WTC11 (cell line): ENCODE data around the gene SP140.

Experiments
- CBFB ChIP-seq: sonication (generic); formaldehyde crosslinking; IDR thresholded peaks from 2 replicates; pipeline ENCODE4 v1.8.1; 2022; ENCODE audit warnings: mild to moderate bottlenecking, low read depth, missing genetic modification reagents
- ELF4 ChIP-seq: sonication (generic); formaldehyde crosslinking; IDR thresholded peaks from 2 replicates; pipeline ENCODE4 v1.8.1; 2022; ENCODE audit warnings: low read depth, mild to moderate bottlenecking, moderate library complexity, missing genetic modification reagents
- ETV6 ChIP-seq: sonication (generic); formaldehyde crosslinking; IDR thresholded peaks from 2 replicates; pipeline ENCODE4 v1.8.1; 2022; ENCODE audit warnings: mild to moderate bottlenecking, missing genetic modification reagents
- GTF2I ChIP-seq: fragments of 250-450 bp; sonication (Bioruptor Pico); conservative IDR thresholded peaks from 2 replicates; pipeline ENCODE4 v1.4.0; 2021; ENCODE audit warnings: mild to moderate bottlenecking
- HMGA2 ChIP-seq: fragments of 250-450 bp; sonication (Bioruptor Pico); IDR thresholded peaks from 2 replicates; pipeline ENCODE4 v1.4.0; 2021; ENCODE audit warnings: mild to moderate bottlenecking, moderate library complexity
- NFYB ChIP-seq: sonication (generic); formaldehyde crosslinking; conservative IDR thresholded peaks from 2 replicates; pipeline ENCODE4 v1.8.0; 2022; ENCODE audit warnings: low read depth, missing genetic modification reagents
- SMAD4 ChIP-seq: sonication (generic); formaldehyde crosslinking; IDR thresholded peaks from 2 replicates; pipeline ENCODE4 v1.8.0; 2022; ENCODE audit warnings: mild to moderate bottlenecking, missing genetic modification reagents
- ZNF121 ChIP-seq: sonication (generic); formaldehyde crosslinking; IDR thresholded peaks from 2 replicates; pipeline ENCODE4 v1.8.0; 2023; ENCODE audit warnings: missing genetic modification reagents
- ZNF416 ChIP-seq: fragments of 250-450 bp; sonication (Bioruptor Pico); IDR thresholded peaks from 2 replicates; pipeline ENCODE4 v1.9.0; 2021; ENCODE audit warnings: mild to moderate bottlenecking, inconsistent platforms
- TF ChIP-seq, protein P1 (sequence below): sonication (generic); formaldehyde crosslinking; IDR thresholded peaks from 2 replicates; pipeline ENCODE4 v1.8.1; 2023; ENCODE audit warnings: mild to moderate bottlenecking, missing genetic modification reagents, moderate library complexity
- TF ChIP-seq, protein P2 (sequence below): sonication (generic); formaldehyde crosslinking; IDR thresholded peaks from 2 replicates; pipeline ENCODE4 v1.8.0; 2022; ENCODE audit warnings: mild to moderate bottlenecking, missing genetic modification reagents
- TF ChIP-seq, protein P3 (sequence below): fragments of 200-600 bp; IDR thresholded peaks from 2 replicates; pipeline ENCODE4 v1.8.0; 2022; ENCODE audit warnings: antibody characterized with exemption
- TF ChIP-seq, protein P4 (sequence below): sonication (generic); formaldehyde crosslinking; IDR thresholded peaks from 2 replicates; pipeline ENCODE4 v1.8.1; 2022; ENCODE audit warnings: missing genetic modification reagents, borderline replicate concordance
- TF ChIP-seq, protein P5 (sequence below): sonication (generic); formaldehyde crosslinking; IDR thresholded peaks from 2 replicates; pipeline ENCODE4 v1.8.1; 2022; ENCODE audit warnings: low read depth, mild to moderate bottlenecking, moderate library complexity, missing genetic modification reagents, borderline replicate concordance

DNA sequence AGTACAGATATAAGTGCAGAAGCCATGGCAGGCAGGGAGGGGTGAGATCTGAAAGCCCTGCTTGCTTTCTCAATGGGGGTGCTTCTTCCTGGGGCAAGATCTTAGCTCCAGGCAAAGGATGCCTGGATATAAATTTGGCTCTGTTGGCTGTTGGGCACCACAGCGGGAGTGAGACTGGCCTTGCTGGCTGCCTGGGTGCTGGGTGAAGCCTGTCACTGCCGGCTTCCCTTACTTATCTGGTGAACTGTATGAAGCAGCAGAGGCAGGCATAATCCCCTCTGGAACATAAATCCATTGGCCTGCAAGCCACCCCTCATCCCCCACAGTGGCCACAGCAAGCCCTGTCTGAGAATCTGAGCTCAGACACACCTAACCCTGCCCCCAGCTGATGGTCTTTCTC lies 74.1 kb downstream of the SP140 start:
- TF ChIP-seq SMAD4 (CRISPR knock-in tag): no peak
- TF ChIP-seq HMGA2 (CRISPR knock-in tag): no peak
- no peak for TF ChIP-seq ETV6 (CRISPR knock-in tag)
- no peak for TF ChIP-seq ZNF416 (CRISPR knock-in tag)
- TF ChIP-seq, protein P1, sequence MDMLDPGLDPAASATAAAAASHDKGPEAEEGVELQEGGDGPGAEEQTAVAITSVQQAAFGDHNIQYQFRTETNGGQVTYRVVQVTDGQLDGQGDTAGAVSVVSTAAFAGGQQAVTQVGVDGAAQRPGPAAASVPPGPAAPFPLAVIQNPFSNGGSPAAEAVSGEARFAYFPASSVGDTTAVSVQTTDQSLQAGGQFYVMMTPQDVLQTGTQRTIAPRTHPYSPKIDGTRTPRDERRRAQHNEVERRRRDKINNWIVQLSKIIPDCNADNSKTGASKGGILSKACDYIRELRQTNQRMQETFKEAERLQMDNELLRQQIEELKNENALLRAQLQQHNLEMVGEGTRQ: no peak
- no peak for TF ChIP-seq CBFB (CRISPR knock-in tag)
- no peak for TF ChIP-seq GTF2I
- TF ChIP-seq NFYB (CRISPR knock-in tag): no peak
- TF ChIP-seq, protein P2, sequence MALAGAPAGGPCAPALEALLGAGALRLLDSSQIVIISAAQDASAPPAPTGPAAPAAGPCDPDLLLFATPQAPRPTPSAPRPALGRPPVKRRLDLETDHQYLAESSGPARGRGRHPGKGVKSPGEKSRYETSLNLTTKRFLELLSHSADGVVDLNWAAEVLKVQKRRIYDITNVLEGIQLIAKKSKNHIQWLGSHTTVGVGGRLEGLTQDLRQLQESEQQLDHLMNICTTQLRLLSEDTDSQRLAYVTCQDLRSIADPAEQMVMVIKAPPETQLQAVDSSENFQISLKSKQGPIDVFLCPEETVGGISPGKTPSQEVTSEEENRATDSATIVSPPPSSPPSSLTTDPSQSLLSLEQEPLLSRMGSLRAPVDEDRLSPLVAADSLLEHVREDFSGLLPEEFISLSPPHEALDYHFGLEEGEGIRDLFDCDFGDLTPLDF (CRISPR knock-in tag): no peak
- TF ChIP-seq, protein P3, sequence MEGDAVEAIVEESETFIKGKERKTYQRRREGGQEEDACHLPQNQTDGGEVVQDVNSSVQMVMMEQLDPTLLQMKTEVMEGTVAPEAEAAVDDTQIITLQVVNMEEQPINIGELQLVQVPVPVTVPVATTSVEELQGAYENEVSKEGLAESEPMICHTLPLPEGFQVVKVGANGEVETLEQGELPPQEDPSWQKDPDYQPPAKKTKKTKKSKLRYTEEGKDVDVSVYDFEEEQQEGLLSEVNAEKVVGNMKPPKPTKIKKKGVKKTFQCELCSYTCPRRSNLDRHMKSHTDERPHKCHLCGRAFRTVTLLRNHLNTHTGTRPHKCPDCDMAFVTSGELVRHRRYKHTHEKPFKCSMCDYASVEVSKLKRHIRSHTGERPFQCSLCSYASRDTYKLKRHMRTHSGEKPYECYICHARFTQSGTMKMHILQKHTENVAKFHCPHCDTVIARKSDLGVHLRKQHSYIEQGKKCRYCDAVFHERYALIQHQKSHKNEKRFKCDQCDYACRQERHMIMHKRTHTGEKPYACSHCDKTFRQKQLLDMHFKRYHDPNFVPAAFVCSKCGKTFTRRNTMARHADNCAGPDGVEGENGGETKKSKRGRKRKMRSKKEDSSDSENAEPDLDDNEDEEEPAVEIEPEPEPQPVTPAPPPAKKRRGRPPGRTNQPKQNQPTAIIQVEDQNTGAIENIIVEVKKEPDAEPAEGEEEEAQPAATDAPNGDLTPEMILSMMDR: no peak
- TF ChIP-seq, protein P4, sequence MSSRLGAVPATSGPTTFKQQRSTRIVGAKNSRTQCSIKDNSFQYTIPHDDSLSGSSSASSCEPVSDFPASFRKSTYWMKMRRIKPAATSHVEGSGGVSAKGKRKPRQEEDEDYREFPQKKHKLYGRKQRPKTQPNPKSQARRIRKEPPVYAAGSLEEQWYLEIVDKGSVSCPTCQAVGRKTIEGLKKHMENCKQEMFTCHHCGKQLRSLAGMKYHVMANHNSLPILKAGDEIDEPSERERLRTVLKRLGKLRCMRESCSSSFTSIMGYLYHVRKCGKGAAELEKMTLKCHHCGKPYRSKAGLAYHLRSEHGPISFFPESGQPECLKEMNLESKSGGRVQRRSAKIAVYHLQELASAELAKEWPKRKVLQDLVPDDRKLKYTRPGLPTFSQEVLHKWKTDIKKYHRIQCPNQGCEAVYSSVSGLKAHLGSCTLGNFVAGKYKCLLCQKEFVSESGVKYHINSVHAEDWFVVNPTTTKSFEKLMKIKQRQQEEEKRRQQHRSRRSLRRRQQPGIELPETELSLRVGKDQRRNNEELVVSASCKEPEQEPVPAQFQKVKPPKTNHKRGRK (CRISPR knock-in tag): no peak
- TF ChIP-seq, protein P5, sequence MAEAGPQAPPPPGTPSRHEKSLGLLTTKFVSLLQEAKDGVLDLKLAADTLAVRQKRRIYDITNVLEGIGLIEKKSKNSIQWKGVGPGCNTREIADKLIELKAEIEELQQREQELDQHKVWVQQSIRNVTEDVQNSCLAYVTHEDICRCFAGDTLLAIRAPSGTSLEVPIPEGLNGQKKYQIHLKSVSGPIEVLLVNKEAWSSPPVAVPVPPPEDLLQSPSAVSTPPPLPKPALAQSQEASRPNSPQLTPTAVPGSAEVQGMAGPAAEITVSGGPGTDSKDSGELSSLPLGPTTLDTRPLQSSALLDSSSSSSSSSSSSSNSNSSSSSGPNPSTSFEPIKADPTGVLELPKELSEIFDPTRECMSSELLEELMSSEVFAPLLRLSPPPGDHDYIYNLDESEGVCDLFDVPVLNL (CRISPR knock-in tag): no peak
- no peak for TF ChIP-seq ELF4 (CRISPR knock-in tag)
- TF ChIP-seq ZNF121 (CRISPR knock-in tag): no peak
